Measurements from ENCODE around the gene CKAP2. TPM values are rescaled to one million over a fixed set of nuclear protein-coding genes. Genes with fewer than 3 reads are reported as not detected.
A peak's percentile ranks its signal among the peaks of the same experiment; 100 is the strongest.

Gene CKAP2
- total RNA-seq, 6 experiments from 2014 or later: 2.1 to 7.2 (median 4.3) TPM

DNA sequence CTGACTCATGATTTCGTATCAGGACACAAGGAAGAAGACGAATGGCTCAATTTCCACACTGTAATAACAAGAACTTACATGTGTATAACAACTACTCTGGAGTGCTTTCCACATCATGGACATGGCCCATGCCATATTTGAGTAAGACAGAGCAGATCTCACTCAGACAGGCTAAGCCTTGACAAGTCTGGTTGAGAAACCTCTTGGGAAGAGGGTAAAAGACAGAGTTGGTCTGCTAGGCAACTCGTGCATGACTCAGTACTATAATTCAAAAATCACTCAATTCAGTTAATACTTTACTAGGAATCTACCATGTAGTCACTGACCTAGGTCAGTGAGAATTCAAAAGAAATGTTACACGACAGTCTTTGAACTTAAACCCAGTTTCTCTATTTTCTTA lies 43.6 kb upstream of the CKAP2 start:
- ATAC-seq (peak; percentile 83 to 97 (median 88)), DNase-seq (no peak)
- intact Hi-C loops (cut with DNase I): no loop called here
- Histone ChIP-seq H3K4me1 (peaks cover 0 to 13% (median 0%) of the 10 kb centered on the region in 4 donors), H3K27me3 (no peaks in the 10 kb centered on the region), H3K27ac (peak overlapping the region in 2 of 3 donors; percentile 5 to 35), H3K9me3 (no peaks in the 10 kb centered on the region), H3K36me3 (peaks cover 0 to 25% (median 5%) of the 10 kb centered on the region in 4 donors), H3K4me3 (no peak overlapping the region)
- TF ChIP-seq POLR2A (IDR thresholded peaks at IDR 0.05) (no peak), CTCF (IDR thresholded peaks at IDR 0.05) (no peak)
- WGBS (ENCODE audit: insufficient coverage, low coverage, low lambda C conversion rate, missing lambda C conversion rate): 44% methylated on average over 4 of the region's 4 CpGs

GRCh38 chr13:52412128-52412527 lies 43.1 kb upstream of the CKAP2 start:
- intact Hi-C loops (cut with DNase I): no loop called here
- WGBS (ENCODE audit: insufficient coverage, low coverage, low lambda C conversion rate, missing lambda C conversion rate): 60% methylated on average over 1 of the region's 1 CpG
- Histone ChIP-seq H3K4me3 (no peak overlapping the region), H3K36me3 (peaks cover 0 to 30% (median 5%) of the 10 kb centered on the region in 4 donors), H3K9me3 (no peaks in the 10 kb centered on the region), H3K27ac (peak overlapping the region in 1 of 3 donors; percentile 35), H3K27me3 (no peaks in the 10 kb centered on the region), H3K4me1 (peaks cover 0 to 9% (median 0%) of the 10 kb centered on the region in 4 donors)
- DNase-seq (no peak), ATAC-seq (peak; percentile 26 to 37 (median 37))
- no peak for TF ChIP-seq POLR2A (IDR thresholded peaks at IDR 0.05)
- no peak for TF ChIP-seq CTCF (IDR thresholded peaks at IDR 0.05)

GRCh38 chr13:52414051-52414450 lies 41.2 kb upstream of the CKAP2 start:
- ATAC-seq (no peak), DNase-seq (no peak)
- WGBS (ENCODE audit: insufficient coverage, low coverage, low lambda C conversion rate, missing lambda C conversion rate): 100% methylated on average over 1 of the region's 1 CpG
- Histone ChIP-seq H3K27me3 (no peaks in the 10 kb centered on the region), H3K9me3 (no peaks in the 10 kb centered on the region), H3K27ac (no peak overlapping the region), H3K4me3 (no peak overlapping the region), H3K36me3 (peaks cover 0 to 44% (median 8%) of the 10 kb centered on the region in 4 donors), H3K4me1 (peaks cover 0 to 9% (median 0%) of the 10 kb centered on the region in 4 donors)
- TF ChIP-seq POLR2A (IDR thresholded peaks at IDR 0.05) (no peak), CTCF (IDR thresholded peaks at IDR 0.05) (no peak)
- intact Hi-C loops (cut with DNase I): no loop called here

DNA sequence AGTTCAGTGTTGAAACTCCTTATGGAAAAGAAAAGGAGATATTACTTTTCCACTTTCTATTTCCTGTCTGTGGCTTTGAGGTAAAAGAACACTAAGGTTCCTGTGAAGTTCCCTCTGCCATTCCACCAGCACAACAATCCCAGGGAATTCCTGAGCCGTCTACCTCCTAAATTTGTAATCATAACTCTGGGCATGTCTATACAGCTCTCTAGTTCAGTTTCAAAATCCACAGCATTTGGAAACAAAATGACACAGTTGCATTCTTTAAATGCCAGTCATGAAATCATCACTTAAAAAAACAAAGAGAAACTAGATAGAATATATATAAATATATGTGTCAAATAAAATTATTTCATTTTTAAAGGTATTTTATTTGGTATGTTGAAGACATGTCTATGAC lies 40.3 kb upstream of the CKAP2 start:
- Histone ChIP-seq H3K36me3 (peaks cover 0 to 47% (median 11%) of the 10 kb centered on the region in 4 donors), H3K27ac (no peak overlapping the region), H3K4me3 (no peak overlapping the region), H3K4me1 (peaks cover 0 to 9% (median 0%) of the 10 kb centered on the region in 4 donors), H3K9me3 (no peaks in the 10 kb centered on the region), H3K27me3 (no peaks in the 10 kb centered on the region)
- intact Hi-C loops (cut with DNase I): no loop called here
- WGBS (ENCODE audit: insufficient coverage, low coverage, low lambda C conversion rate, missing lambda C conversion rate): 30% methylated on average over 1 of the region's 1 CpG
- no peak for TF ChIP-seq CTCF (IDR thresholded peaks at IDR 0.05)
- no peak for TF ChIP-seq POLR2A (IDR thresholded peaks at IDR 0.05)
- no peak for ATAC-seq
- DNase-seq: no peak

GRCh38 chr13:52419080-52419479 lies 36.2 kb upstream of the CKAP2 start:
- Histone ChIP-seq H3K4me1 (no peaks in the 10 kb centered on the region), H3K36me3 (peaks cover 0 to 65% (median 13%) of the 10 kb centered on the region in 4 donors), H3K4me3 (no peak overlapping the region), H3K27ac (no peak overlapping the region), H3K9me3 (no peaks in the 10 kb centered on the region), H3K27me3 (no peaks in the 10 kb centered on the region)
- intact Hi-C loops (cut with DNase I): no loop called here
- 63% methylated on average over 1 of the region's 1 CpG for WGBS (ENCODE audit: insufficient coverage, low coverage, low lambda C conversion rate, missing lambda C conversion rate)
- ATAC-seq (no peak), DNase-seq (no peak)
- TF ChIP-seq POLR2A (IDR thresholded peaks at IDR 0.05) (no peak), CTCF (IDR thresholded peaks at IDR 0.05) (no peak)
